Progenitor cell of endocrine pancreas (in vitro differentiated cells): ENCODE data around the gene IZUMO4. TPM values are rescaled to one million over a fixed set of nuclear protein-coding genes. Genes with fewer than 3 reads are reported as not detected.

Experiments used
- DNase-seq: peaks from one replicate; pipeline ENCODE4 v3.0.0; 2021; ENCODE audit warnings: low spot score; ENCODE audit not compliant: unreplicated experiment
- H3K27ac Mint-ChIP-seq: 2 replicates; pipeline ENCODE4 v1.8.0; 2021; ENCODE audit warnings: mild to moderate bottlenecking, moderate library complexity, mixed read lengths
- H3K27me3 Mint-ChIP-seq: 2 replicates; pipeline ENCODE4 v1.8.0; 2021; ENCODE audit warnings: mixed read lengths
- H3K36me3 Mint-ChIP-seq: 2 replicates; pipeline ENCODE4 v1.8.0; 2022; ENCODE audit warnings: mixed read lengths; ENCODE audit not compliant: insufficient read depth
- H3K4me1 Mint-ChIP-seq: 2 replicates; pipeline ENCODE4 v1.8.0; 2021; ENCODE audit warnings: low read depth, mixed read lengths
- H3K4me3 Mint-ChIP-seq: 2 replicates; pipeline ENCODE4 v1.8.0; 2021; ENCODE audit warnings: low read depth, mild to moderate bottlenecking, moderate library complexity, mixed read lengths
- H3K9me3 Mint-ChIP-seq: 2 replicates; pipeline ENCODE4 v1.8.0; 2021; ENCODE audit warnings: low read depth, mixed read lengths
- CTCF ChIP-seq: fragments of 200-600 bp; sonication (generic); IDR thresholded peaks from one replicate; pipeline ENCODE4 v1.5.0; 2021; ENCODE audit warnings: antibody characterized with exemption, mild to moderate bottlenecking; ENCODE audit not compliant: unreplicated experiment
- total RNA-seq: library from RNA; stranded (reverse); gene quantifications from 2 replicates; pipeline ENCODE4 v1.2.1, GENCODE V29; 2021

Gene IZUMO4
- total RNA-seq, 1 donor from 2014 or later, result 16.5 TPM

GRCh38 chr19:2132731-2133490, 36.2 kb downstream of the IZUMO4 start:
- DNase-seq, result no peak
- Mint-ChIP-seq H3K27ac (peak overlapping the region; percentile 84), H3K4me3 (no peak overlapping the region), H3K36me3 (peaks cover 11% of the 10 kb centered on the region), H3K4me1 (no peaks in the 10 kb centered on the region), H3K9me3 (no peaks in the 10 kb centered on the region), H3K27me3 (no peaks in the 10 kb centered on the region)
- no peak for TF ChIP-seq CTCF

DNA sequence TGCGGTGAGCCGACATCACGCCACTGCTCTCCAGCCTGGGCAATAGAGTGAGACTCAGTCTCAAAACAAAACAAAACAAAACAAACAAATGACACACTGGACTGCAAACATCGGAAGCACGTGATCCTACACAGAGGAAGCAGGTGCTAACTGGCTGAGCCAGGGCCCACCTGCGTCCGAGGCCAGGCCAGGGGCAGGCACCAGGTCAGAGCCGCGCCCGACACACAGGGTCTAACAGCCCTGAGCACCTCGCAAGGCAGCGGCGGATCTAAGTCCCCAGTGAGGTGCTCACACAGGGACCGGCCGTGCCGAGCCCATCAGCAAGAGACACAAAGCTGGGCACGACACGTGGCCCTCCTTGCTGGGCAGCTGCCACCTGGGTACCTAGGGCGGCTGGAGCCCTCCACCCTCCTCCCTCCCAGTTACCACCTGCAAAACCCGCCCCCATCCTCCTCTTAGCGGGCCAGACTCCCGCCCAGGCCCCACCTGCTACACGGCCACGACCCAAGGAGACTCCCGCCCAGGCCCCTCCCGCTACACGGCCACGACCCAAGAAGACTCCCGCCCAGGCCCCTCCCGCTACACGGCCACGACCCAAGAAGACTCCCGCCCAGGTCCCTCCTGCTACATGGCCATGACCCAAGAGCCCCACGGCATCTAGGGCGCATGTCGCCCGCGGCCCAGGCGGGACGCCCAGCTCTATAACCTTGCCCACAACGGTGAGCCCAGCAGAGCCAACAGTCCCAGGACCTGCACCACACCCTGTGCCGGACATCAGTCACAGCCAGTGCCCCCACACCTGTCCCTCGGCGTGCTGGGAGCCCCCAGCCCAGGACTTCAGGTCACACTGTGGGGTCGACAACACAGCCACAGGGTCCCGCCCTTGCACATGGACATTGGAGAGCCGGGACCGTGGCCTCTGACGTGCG, 39.0 kb downstream of the IZUMO4 start:
- no peak overlapping the region for H3K27ac Mint-ChIP-seq
- no peaks in the 10 kb centered on the region for H3K27me3 Mint-ChIP-seq
- no peak for DNase-seq
- peaks cover 12% of the 10 kb centered on the region for H3K36me3 Mint-ChIP-seq
- no peak overlapping the region for H3K4me3 Mint-ChIP-seq
- H3K9me3 Mint-ChIP-seq, result no peaks in the 10 kb centered on the region
- no peaks in the 10 kb centered on the region for H3K4me1 Mint-ChIP-seq
- TF ChIP-seq CTCF, result no peak

- no peaks in the 10 kb centered on the region for H3K9me3 Mint-ChIP-seq
- H3K27ac Mint-ChIP-seq, result no peak overlapping the region
- TF ChIP-seq CTCF, result no peak
- no peak for DNase-seq
- H3K36me3 Mint-ChIP-seq, result peaks cover 12% of the 10 kb centered on the region
- no peaks in the 10 kb centered on the region for H3K27me3 Mint-ChIP-seq
- no peak overlapping the region for H3K4me3 Mint-ChIP-seq
- no peaks in the 10 kb centered on the region for H3K4me1 Mint-ChIP-seq
Observed at GRCh38 chr19:2136796-2137195, 40.1 kb downstream of the IZUMO4 start.

DNA sequence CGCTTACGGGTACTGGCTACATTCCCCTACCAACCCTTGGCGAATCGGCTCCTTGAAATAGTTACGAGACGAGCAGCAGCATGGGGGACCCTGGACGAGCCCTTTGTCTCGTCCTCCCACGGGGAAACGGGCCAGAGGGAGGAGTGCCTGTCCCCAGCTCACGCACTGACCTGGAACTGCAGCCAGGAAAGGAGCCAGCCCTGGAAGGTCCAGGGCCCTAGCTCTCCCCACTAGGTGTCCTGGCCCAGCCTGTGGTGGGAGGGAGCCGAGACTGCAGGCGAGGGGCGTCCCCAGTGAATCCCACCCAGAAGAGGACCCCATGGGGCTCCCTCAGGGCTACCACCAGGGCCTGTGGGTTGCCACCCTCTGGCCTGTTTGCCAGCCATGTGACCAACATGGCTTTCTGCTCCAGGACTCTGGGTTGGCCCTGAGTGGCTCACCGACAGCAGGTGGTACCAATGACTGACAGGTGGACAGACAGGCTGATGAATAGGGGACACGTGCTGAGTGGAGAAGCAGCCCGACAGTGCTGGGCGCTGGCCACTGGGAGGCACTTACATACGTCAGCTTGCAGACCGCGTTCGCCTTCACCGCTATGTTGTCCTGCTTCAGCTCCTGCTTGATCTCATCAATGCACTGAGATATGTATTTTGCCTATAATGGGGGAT, 41.5 kb downstream of the IZUMO4 start:
- peaks cover 8% of the 10 kb centered on the region for H3K36me3 Mint-ChIP-seq
- DNase-seq, result no peak
- H3K9me3 Mint-ChIP-seq, result no peaks in the 10 kb centered on the region
- no peaks in the 10 kb centered on the region for H3K4me1 Mint-ChIP-seq
- H3K4me3 Mint-ChIP-seq, result no peak overlapping the region
- no peak overlapping the region for H3K27ac Mint-ChIP-seq
- no peak for TF ChIP-seq CTCF
- H3K27me3 Mint-ChIP-seq, result no peaks in the 10 kb centered on the region
